Amygdala (tissue), 56 donors: ENCODE data around the gene SLC51B.
"Not testable (repeated sequence)": the region's sequence is repeated elsewhere in the genome, so short reads cannot be mapped to it uniquely, and the experiment has no call there.

ENCODE experiments used
- DNase-seq, 56 donors: peaks; one replicate each; lab custom pipeline; 2025; lab: John Stamatoyannopoulos, UW

The SLC51B gene

DNA sequence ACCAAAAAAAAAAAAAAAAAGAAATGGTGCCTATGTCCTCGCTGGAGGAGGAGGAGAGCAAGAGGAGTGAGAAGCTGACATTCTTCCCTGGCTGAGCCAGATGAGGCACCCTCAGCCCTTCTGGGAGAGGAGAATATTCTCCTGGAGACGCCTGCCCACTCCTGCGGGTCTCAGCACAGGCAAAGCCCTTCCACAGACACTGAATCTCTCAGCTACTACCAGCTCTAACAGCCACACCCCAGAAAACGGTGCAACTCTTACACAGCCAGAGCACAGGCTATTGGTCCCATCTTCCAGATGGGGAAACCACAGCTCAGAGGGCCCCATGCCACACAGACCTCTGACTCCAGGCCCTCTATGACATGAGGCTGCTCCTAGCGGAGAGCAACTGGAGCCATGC is 16.9 kb downstream of the SLC51B start:
- no peak for DNase-seq

DNA sequence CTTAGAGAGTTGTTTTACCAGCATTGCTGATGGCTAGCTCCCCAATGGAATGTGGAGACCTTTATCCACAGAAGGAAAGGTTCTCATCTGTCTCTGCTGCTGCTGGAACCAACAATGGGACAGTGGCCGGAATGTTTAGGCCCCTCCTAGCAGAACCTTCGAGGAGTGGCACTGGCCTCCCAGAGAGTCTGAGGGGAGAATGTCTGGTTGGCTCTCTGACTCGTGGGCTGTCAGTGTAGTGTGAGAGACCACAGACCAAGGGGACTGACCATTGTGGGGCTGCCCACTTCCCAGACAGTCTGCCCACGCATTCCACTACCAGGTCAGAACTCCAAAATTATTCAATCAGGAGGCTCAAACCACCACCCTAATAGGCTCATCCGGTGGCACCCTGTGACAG is 17.5 kb downstream of the SLC51B start:
- DNase-seq, result no peak

- DNase-seq, result no peak
Observed at GRCh38 chr15:65066001-65066634, 20.9 kb downstream of the SLC51B start.

GRCh38 chr15:65066635-65067316 is 21.6 kb downstream of the SLC51B start:
- DNase-seq, result no peak

GRCh38 chr15:65067317-65067644 is 22.1 kb downstream of the SLC51B start:
- DNase-seq, result no peak

DNA sequence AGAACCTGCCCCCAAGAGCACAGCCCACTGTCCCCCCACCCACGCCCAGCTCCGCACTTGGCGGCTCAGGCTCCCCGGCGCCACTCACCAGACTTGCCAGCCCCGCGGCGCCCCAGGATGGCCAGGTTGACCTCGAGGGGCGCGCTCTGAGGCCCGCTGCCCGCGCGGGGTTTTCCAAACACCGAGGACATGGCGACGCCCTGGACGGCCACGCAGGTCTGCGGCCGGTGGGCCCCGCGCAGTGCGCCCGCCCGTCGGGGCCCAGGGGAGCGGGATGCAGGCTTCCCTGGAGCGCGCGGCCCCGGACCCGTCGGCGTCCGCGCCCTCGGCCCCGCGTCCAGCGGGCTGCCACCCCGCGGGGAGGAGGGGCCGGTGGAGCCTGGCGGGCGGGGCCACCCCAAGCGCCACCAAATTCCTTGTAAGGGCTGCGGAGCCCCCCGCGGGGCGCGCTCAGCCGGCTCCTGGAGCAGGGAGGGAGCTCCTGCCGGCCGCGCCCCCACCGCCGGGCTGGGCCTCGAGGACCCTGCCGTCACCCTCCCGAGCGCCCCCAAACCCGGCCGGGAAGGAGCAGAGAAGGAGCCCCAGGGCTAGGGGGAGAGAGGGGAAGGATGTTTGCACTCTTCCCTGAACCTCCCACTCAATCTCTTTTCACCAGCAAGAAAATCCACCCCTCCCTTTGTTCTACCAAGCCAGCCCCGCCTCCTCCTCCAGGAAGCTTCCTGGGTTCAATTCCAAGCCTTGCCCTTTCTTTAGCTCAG is 22.6 kb downstream of the SLC51B start, which contains the start of gene RASL12:
TSS of gene RASL12 (minus strand) at position 347 of the 758 bp plus-strand sequence. CDS start at position 191, 156 bp downstream.
- no peak for DNase-seq

DNA sequence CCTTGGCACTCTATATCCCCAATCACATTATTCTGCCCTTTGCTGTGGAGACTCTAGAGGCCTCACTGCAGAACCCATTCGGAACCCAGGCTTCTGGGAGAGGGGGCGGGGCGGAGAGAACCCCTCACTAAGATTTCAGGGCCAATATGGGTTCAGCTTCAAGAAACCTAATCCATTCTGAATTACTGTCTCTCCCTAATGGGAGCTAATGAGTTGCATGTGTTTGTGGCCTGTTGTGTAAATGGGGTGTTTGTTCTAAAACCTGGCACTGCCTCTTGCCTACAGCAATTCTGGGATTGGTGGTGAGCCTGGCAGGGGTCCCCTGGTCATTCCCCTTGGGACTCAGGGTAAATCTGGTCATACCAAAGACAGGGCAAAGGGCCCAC is 23.2 kb downstream of the SLC51B start:
- DNase-seq, result peak in 1 of 56 donors; percentile 30

- DNase-seq, result no peak
Observed at GRCh38 chr15:65069179-65069578, 24.0 kb downstream of the SLC51B start.

- DNase-seq, result no peak
Observed at GRCh38 chr15:65069779-65070546, 24.8 kb downstream of the SLC51B start.

DNA sequence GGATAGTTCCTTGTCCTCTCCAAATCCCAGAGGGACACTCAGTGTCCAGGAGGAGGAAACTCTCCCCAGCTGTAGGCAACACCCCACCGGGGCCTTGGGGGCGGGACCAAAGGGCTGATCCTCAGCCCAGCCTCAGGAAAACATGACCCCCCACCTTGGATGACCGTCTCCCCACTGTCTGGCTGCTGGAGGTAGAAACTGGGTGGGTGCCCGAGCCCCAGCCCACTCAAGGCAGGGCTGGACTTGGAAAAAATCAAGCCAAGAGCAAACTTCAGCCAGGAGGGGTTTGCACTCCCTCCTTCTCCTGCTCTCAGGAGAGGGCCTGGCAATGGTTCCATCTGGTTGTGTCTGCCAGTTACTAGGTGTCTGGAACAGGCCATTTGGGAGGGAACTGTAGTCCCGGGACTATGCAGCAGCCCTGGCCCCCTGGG is 26.2 kb downstream of the SLC51B start:
- peak in 8 of 56 donors; percentile 21 to 57 (median 42) for DNase-seq

GRCh38 chr15:65072027-65072426 is 26.8 kb downstream of the SLC51B start:
- DNase-seq, result no peak

GRCh38 chr15:65072617-65073016 is 27.4 kb downstream of the SLC51B start:
- no peak for DNase-seq

DNA sequence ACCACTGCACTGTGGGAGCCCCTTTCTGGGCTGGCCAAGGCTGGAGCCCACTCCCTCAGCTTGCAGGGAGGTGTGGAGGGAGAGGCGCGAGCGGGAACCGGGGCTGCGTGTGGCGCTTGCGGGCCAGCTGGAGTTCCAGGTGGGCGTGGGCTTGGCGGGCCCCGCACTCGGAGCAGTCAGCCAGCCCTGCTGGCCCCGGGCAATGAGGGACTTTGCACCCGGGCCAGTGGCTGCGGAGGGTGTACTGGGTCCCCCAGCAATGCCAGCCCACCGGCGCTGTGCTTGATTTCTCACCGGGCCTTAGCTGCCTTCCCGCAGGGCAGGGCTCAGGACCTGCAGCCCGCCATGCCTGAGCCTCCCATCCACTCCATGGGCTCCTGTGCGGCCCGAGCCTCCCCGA is 29.8 kb downstream of the SLC51B start:
- DNase-seq, result not testable (repeated sequence)

DNA sequence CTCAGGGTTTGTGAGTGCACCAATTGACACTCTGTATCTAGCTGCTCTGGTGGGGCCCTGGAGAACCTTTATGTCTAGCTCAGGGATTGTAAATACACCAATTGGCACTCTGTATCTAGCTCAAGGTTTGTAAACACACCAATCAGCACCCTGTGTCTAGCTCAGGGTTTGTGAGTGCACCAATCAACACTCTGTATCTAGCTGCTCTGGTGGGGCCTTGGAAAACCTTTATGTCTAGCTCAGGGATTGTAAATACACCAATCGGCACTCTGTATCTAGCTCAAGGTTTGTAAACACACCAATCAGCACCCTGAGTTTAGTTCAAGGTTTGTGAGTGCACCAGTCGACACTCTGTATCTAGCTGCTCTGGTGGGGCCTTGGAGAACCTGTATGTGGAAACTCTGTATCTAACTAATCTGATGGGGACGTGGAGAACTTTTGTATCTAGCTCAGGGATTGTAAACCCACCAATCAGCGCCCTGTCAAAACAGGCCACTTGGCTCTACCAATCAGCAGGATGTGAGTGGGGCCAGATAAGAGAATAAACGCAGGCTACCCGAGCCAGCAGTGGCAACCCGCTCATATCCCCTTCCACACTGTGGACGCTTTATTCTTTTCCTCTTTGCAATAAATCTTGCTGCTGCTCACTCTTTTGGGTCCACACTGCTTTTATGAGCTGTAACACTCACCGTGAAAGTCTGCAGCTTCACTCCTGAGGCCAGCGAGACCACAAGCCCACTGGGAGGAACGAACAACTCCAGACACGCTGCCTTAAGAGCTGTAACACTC is 30.6 kb downstream of the SLC51B start:
- DNase-seq, result not testable (repeated sequence)

- DNase-seq, result no peak
Observed at GRCh38 chr15:65076486-65077290, 31.5 kb downstream of the SLC51B start, which contains the start of gene KBTBD13. Gene KBTBD13 (plus strand): TSS chr15:65076746. CDS start chr15:65076816, 70 bp downstream.

GRCh38 chr15:65077291-65077980 is 32.2 kb downstream of the SLC51B start:
- DNase-seq, result no peak

DNA sequence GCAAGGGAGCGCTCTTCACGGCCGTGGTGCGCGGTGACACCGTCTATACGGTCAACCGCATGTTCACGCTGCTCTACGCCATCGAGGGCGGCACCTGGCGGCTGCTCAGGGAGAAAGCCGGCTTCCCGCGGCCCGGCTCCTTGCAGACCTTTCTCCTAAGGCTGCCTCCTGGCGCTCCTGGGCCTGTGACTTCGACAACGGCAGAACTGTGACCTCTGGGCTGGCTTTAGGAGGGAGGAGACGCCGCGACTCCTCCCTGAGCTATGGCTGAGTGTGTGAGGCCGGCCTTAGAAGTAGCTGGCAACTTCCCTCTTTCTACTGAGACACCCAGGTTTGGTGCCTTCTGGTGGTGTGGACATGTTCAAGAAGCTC is 32.8 kb downstream of the SLC51B start:
- DNase-seq, result peak in 5 of 56 donors; percentile 18 to 49 (median 22)

- DNase-seq, result no peak
Observed at GRCh38 chr15:65079580-65079979, 34.4 kb downstream of the SLC51B start.
